ENCODE results near the gene ELMO1.

The ELMO1 gene

GRCh38 chr7:37371755-37372154, 76.9 kb downstream of the ELMO1 start:
- Histone ChIP-seq H4K12ac (ENCODE audit: low read depth, low read length) (no peak overlapping the region), H3K4me3 (ENCODE audit: low read depth, low read length) (no peak overlapping the region)
- WGBS (ENCODE audit: extremely low coverage, insufficient coverage, insufficient read length) = no CpG with 5 or more reads among the region's 5 CpGs

GRCh38 chr7:37369906-37370305, 78.8 kb downstream of the ELMO1 start:
- Histone ChIP-seq H4K12ac (ENCODE audit: low read depth, low read length) (no peak overlapping the region), H3K4me3 (ENCODE audit: low read depth, low read length) (no peak overlapping the region), H3K4ac (ENCODE audit: low read depth, low read length) (no peak overlapping the region), H2AK5ac (ENCODE audit: low read length) (no peak overlapping the region), H3K79me1 (ENCODE audit: low read length) (peaks cover 18% of the 10 kb centered on the region), H2BK120ac (ENCODE audit: insufficient read depth, low read length, poor library complexity) (no peak overlapping the region), H3K18ac (ENCODE audit: low read length) (no peak overlapping the region), H3K36me3 (ENCODE audit: control insufficient read depth in 1 of 2, insufficient read depth in 2 of 2, low read length in 2 of 2) (no peaks in the 10 kb centered on the region), H3K4me1 (ENCODE audit: control insufficient read depth in 1 of 2, insufficient read depth in 2 of 2, low read length in 2 of 2) (peaks cover 6 to 17% of the 10 kb centered on the region in 2 experiments), H3K23ac (ENCODE audit: low read length) (no peak overlapping the region), H3K4me2 (ENCODE audit: low read length) (no peak overlapping the region), H4K91ac (ENCODE audit: low read depth, low read length) (no peak overlapping the region), H3K14ac (ENCODE audit: low read length) (no peak overlapping the region), H2BK5ac (ENCODE audit: low read depth, low read length, poor library complexity) (no peak overlapping the region), H3K9me3 (ENCODE audit: insufficient read depth, low read depth, low read length) (no peaks in the 10 kb centered on the region), H3K9ac (ENCODE audit: low read length) (no peak overlapping the region), H2BK12ac (ENCODE audit: low read length) (no peak overlapping the region), H3K27ac (ENCODE audit: low read depth, low read length) (peak overlapping the region; percentile 89), H4K8ac (ENCODE audit: low read depth, low read length) (no peak overlapping the region), H3K79me2 (ENCODE audit: control insufficient read depth, insufficient read depth, low read length, poor library complexity) (peaks cover 2% of the 10 kb centered on the region), H2AFZ (ENCODE audit: insufficient read depth, low read length, poor library complexity) (no peak overlapping the region), H3K27me3 (ENCODE audit: insufficient read depth, low read length) (no peaks in the 10 kb centered on the region)
- peak; percentile 95 to 97 for DNase-seq
- no CpG with 5 or more reads among the region's 4 CpGs for WGBS (ENCODE audit: extremely low coverage, insufficient coverage, insufficient read length)

More at GRCh38 chr7:37371755-37372154, 76.9 kb downstream of the ELMO1 start:
- Histone ChIP-seq H2BK12ac (ENCODE audit: low read length) (peak overlapping the region; percentile 65), H3K18ac (ENCODE audit: low read length) (peak overlapping the region; percentile 67), H2BK5ac (ENCODE audit: low read depth, low read length, poor library complexity) (peak overlapping the region; percentile 69), H3K4ac (ENCODE audit: low read depth, low read length) (no peak overlapping the region), H3K14ac (ENCODE audit: low read length) (peak overlapping the region; percentile 32), H3K36me3 (ENCODE audit: control insufficient read depth in 1 of 2, insufficient read depth in 2 of 2, low read length in 2 of 2) (no peaks in the 10 kb centered on the region), H3K4me1 (ENCODE audit: control insufficient read depth in 1 of 2, insufficient read depth in 2 of 2, low read length in 2 of 2) (peaks cover 6 to 20% of the 10 kb centered on the region in 2 experiments), H3K79me1 (ENCODE audit: low read length) (peaks cover 21% of the 10 kb centered on the region), H4K91ac (ENCODE audit: low read depth, low read length) (peak overlapping the region; percentile 55), H3K9me3 (ENCODE audit: insufficient read depth, low read depth, low read length) (peaks cover 2% of the 10 kb centered on the region), H2AK5ac (ENCODE audit: low read length) (no peak overlapping the region), H3K79me2 (ENCODE audit: control insufficient read depth, insufficient read depth, low read length, poor library complexity) (no peaks in the 10 kb centered on the region), H3K27ac (ENCODE audit: low read depth, low read length) (peak overlapping the region; percentile 36), H3K27me3 (ENCODE audit: insufficient read depth, low read length) (no peaks in the 10 kb centered on the region), H2BK120ac (ENCODE audit: insufficient read depth, low read length, poor library complexity) (peak overlapping the region; percentile 90), H3K23ac (ENCODE audit: low read length) (no peak overlapping the region), H2AFZ (ENCODE audit: insufficient read depth, low read length, poor library complexity) (no peak overlapping the region), H3K9ac (ENCODE audit: low read length) (no peak overlapping the region), H3K4me2 (ENCODE audit: low read length) (no peak overlapping the region), H4K8ac (ENCODE audit: low read depth, low read length) (peak overlapping the region; percentile 32)
- DNase-seq = no peak

- Histone ChIP-seq H2BK12ac (ENCODE audit: low read length) (no peak overlapping the region), H3K4me2 (ENCODE audit: low read length) (peak overlapping the region; percentile 9)
- WGBS (ENCODE audit: extremely low coverage, insufficient coverage, insufficient read length) = no CpG with 5 or more reads among the region's 1 CpG
Observed at GRCh38 chr7:37368540-37368939, 80.1 kb downstream of the ELMO1 start.

GRCh38 chr7:37367010-37367409, 81.7 kb downstream of the ELMO1 start:
- DNase-seq = peak in 1 of 2 donors; percentile 4
- 100% methylated on average over 1 of the region's 3 CpGs for WGBS (ENCODE audit: extremely low coverage, insufficient coverage, insufficient read length)
- no peak overlapping the region for H4K8ac ChIP-seq (ENCODE audit: low read depth, low read length)
- no peak overlapping the region for H3K9ac ChIP-seq (ENCODE audit: low read length)
- no peak overlapping the region for H2BK120ac ChIP-seq (ENCODE audit: insufficient read depth, low read length, poor library complexity)
- peak overlapping the region; percentile 82 for H2BK12ac ChIP-seq (ENCODE audit: low read length)
- H3K4me3 ChIP-seq (ENCODE audit: low read depth, low read length) = no peak overlapping the region
- peaks cover 4 to 14% of the 10 kb centered on the region in 2 experiments for H3K4me1 ChIP-seq (ENCODE audit: control insufficient read depth in 1 of 2, insufficient read depth in 2 of 2, low read length in 2 of 2)
- peak overlapping the region; percentile 21 for H2BK5ac ChIP-seq (ENCODE audit: low read depth, low read length, poor library complexity)
- no peak overlapping the region for H4K12ac ChIP-seq (ENCODE audit: low read depth, low read length)
- H3K27ac ChIP-seq (ENCODE audit: low read depth, low read length) = peak overlapping the region; percentile 4
- peak overlapping the region; percentile 22 for H2AK5ac ChIP-seq (ENCODE audit: low read length)
- H3K4me2 ChIP-seq (ENCODE audit: low read length) = no peak overlapping the region
- H3K79me2 ChIP-seq (ENCODE audit: control insufficient read depth, insufficient read depth, low read length, poor library complexity) = peaks cover 4% of the 10 kb centered on the region
- no peaks in the 10 kb centered on the region for H3K36me3 ChIP-seq (ENCODE audit: control insufficient read depth in 1 of 2, insufficient read depth in 2 of 2, low read length in 2 of 2)
- no peak overlapping the region for H3K23ac ChIP-seq (ENCODE audit: low read length)
- H3K4ac ChIP-seq (ENCODE audit: low read depth, low read length) = no peak overlapping the region
- peaks cover 12% of the 10 kb centered on the region for H3K79me1 ChIP-seq (ENCODE audit: low read length)
- no peak overlapping the region for H2AFZ ChIP-seq (ENCODE audit: insufficient read depth, low read length, poor library complexity)
- no peaks in the 10 kb centered on the region for H3K9me3 ChIP-seq (ENCODE audit: insufficient read depth, low read depth, low read length)
- no peaks in the 10 kb centered on the region for H3K27me3 ChIP-seq (ENCODE audit: insufficient read depth, low read length)
- no peak overlapping the region for H4K91ac ChIP-seq (ENCODE audit: low read depth, low read length)
- H3K18ac ChIP-seq (ENCODE audit: low read length) = peak overlapping the region; percentile 21
- H3K14ac ChIP-seq (ENCODE audit: low read length) = peak overlapping the region; percentile 3

More at GRCh38 chr7:37368540-37368939, 80.1 kb downstream of the ELMO1 start:
- Histone ChIP-seq H3K27me3 (ENCODE audit: insufficient read depth, low read length) (no peaks in the 10 kb centered on the region), H4K12ac (ENCODE audit: low read depth, low read length) (no peak overlapping the region), H3K9me3 (ENCODE audit: insufficient read depth, low read depth, low read length) (no peaks in the 10 kb centered on the region), H3K18ac (ENCODE audit: low read length) (no peak overlapping the region), H3K79me1 (ENCODE audit: low read length) (peaks cover 15% of the 10 kb centered on the region), H3K36me3 (ENCODE audit: control insufficient read depth in 1 of 2, insufficient read depth in 2 of 2, low read length in 2 of 2) (no peaks in the 10 kb centered on the region), H3K4me1 (ENCODE audit: control insufficient read depth in 1 of 2, insufficient read depth in 2 of 2, low read length in 2 of 2) (peaks cover 6 to 14% of the 10 kb centered on the region in 2 experiments), H4K91ac (ENCODE audit: low read depth, low read length) (no peak overlapping the region), H2BK120ac (ENCODE audit: insufficient read depth, low read length, poor library complexity) (peak overlapping the region; percentile 38), H3K9ac (ENCODE audit: low read length) (no peak overlapping the region), H2AK5ac (ENCODE audit: low read length) (no peak overlapping the region), H2BK5ac (ENCODE audit: low read depth, low read length, poor library complexity) (peak overlapping the region; percentile 52), H4K8ac (ENCODE audit: low read depth, low read length) (no peak overlapping the region), H3K23ac (ENCODE audit: low read length) (no peak overlapping the region), H2AFZ (ENCODE audit: insufficient read depth, low read length, poor library complexity) (no peak overlapping the region), H3K27ac (ENCODE audit: low read depth, low read length) (peak overlapping the region; percentile 64), H3K4me3 (ENCODE audit: low read depth, low read length) (no peak overlapping the region), H3K4ac (ENCODE audit: low read depth, low read length) (no peak overlapping the region), H3K79me2 (ENCODE audit: control insufficient read depth, insufficient read depth, low read length, poor library complexity) (peaks cover 2% of the 10 kb centered on the region), H3K14ac (ENCODE audit: low read length) (no peak overlapping the region)
- no peak for DNase-seq

Data from trophoblast cell (in vitro differentiated cells and primary cell).